ENCODE data around the gene IGFL2. TPM values are rescaled to one million over a fixed set of nuclear protein-coding genes. Genes with fewer than 3 reads are reported as not detected.
"Not testable (repeated sequence)": the region's sequence is repeated elsewhere in the genome, so short reads cannot be mapped to it uniquely, and the experiment has no call there.

IGFL2 gene
- total RNA-seq, 1 donor = not detected

GRCh38 chr19:46191972-46192371 lies 43.9 kb downstream of the IGFL2 start:
- no peaks in the 10 kb centered on the region for H3K9me3 ChIP-seq (ENCODE audit: low read depth, low read length)
- H3K27me3 ChIP-seq (ENCODE audit: insufficient read depth, low read length) = peaks cover 13% of the 10 kb centered on the region
- no peak overlapping the region for H3K4me3 ChIP-seq (ENCODE audit: low read length)
- H3K4me1 ChIP-seq (ENCODE audit: insufficient read depth, low read length) = peaks cover 26% of the 10 kb centered on the region

GRCh38 chr19:46192626-46192991 lies 44.6 kb downstream of the IGFL2 start:
- not testable (repeated sequence) for H3K9me3 ChIP-seq (ENCODE audit: low read depth, low read length); H3K4me3 ChIP-seq (ENCODE audit: low read length)
- Histone ChIP-seq H3K4me1 (ENCODE audit: insufficient read depth, low read length) (peaks cover 26% of the 10 kb centered on the region), H3K27me3 (ENCODE audit: insufficient read depth, low read length) (peaks cover 13% of the 10 kb centered on the region)

- Histone ChIP-seq H3K4me1 (ENCODE audit: insufficient read depth, low read length) (peaks cover 26% of the 10 kb centered on the region), H3K9me3 (ENCODE audit: low read depth, low read length) (no peaks in the 10 kb centered on the region), H3K4me3 (ENCODE audit: low read length) (no peak overlapping the region), H3K27me3 (ENCODE audit: insufficient read depth, low read length) (peaks cover 13% of the 10 kb centered on the region)
Measured at GRCh38 chr19:46192992-46193650, 45.1 kb downstream of the IGFL2 start.

GRCh38 chr19:46193678-46194077 lies 45.6 kb downstream of the IGFL2 start:
- H3K9me3 ChIP-seq (ENCODE audit: low read depth, low read length) = no peaks in the 10 kb centered on the region
- no peak overlapping the region for H3K4me3 ChIP-seq (ENCODE audit: low read length)
- peaks cover 12% of the 10 kb centered on the region for H3K27me3 ChIP-seq (ENCODE audit: insufficient read depth, low read length)
- peaks cover 26% of the 10 kb centered on the region for H3K4me1 ChIP-seq (ENCODE audit: insufficient read depth, low read length)

- Histone ChIP-seq H3K9me3 (ENCODE audit: low read depth, low read length) (no peaks in the 10 kb centered on the region), H3K27me3 (ENCODE audit: insufficient read depth, low read length) (peaks cover 3% of the 10 kb centered on the region), H3K4me1 (ENCODE audit: insufficient read depth, low read length) (peaks cover 26% of the 10 kb centered on the region), H3K4me3 (ENCODE audit: low read length) (no peak overlapping the region)
Measured at GRCh38 chr19:46195104-46195503, 47.1 kb downstream of the IGFL2 start.

GRCh38 chr19:46195919-46196318 lies 47.9 kb downstream of the IGFL2 start:
- not testable (repeated sequence) for H3K27me3 ChIP-seq (ENCODE audit: insufficient read depth, low read length); H3K4me3 ChIP-seq (ENCODE audit: low read length); H3K9me3 ChIP-seq (ENCODE audit: low read depth, low read length)
- peaks cover 26% of the 10 kb centered on the region for H3K4me1 ChIP-seq (ENCODE audit: insufficient read depth, low read length)

GRCh38 chr19:46196410-46197124 lies 48.5 kb downstream of the IGFL2 start:
- H3K4me3 ChIP-seq (ENCODE audit: low read length) = no peak overlapping the region
- H3K27me3 ChIP-seq (ENCODE audit: insufficient read depth, low read length) = no peaks in the 10 kb centered on the region
- H3K9me3 ChIP-seq (ENCODE audit: low read depth, low read length) = no peaks in the 10 kb centered on the region
- H3K4me1 ChIP-seq (ENCODE audit: insufficient read depth, low read length) = peaks cover 26% of the 10 kb centered on the region

- Histone ChIP-seq H3K4me1 (ENCODE audit: insufficient read depth, low read length) (peaks cover 19% of the 10 kb centered on the region), H3K4me3 (ENCODE audit: low read length) (no peak overlapping the region), H3K9me3 (ENCODE audit: low read depth, low read length) (no peaks in the 10 kb centered on the region), H3K27me3 (ENCODE audit: insufficient read depth, low read length) (no peaks in the 10 kb centered on the region)
Measured at GRCh38 chr19:46197314-46198070, 49.5 kb downstream of the IGFL2 start.

GRCh38 chr19:46198756-46199155 lies 50.7 kb downstream of the IGFL2 start:
- Histone ChIP-seq H3K27me3 (ENCODE audit: insufficient read depth, low read length) (no peaks in the 10 kb centered on the region), H3K9me3 (ENCODE audit: low read depth, low read length) (no peaks in the 10 kb centered on the region), H3K4me3 (ENCODE audit: low read length) (no peak overlapping the region), H3K4me1 (ENCODE audit: insufficient read depth, low read length) (peaks cover 8% of the 10 kb centered on the region)

GRCh38 chr19:46201454-46202310 lies 53.6 kb downstream of the IGFL2 start:
- no peaks in the 10 kb centered on the region for H3K4me1 ChIP-seq (ENCODE audit: insufficient read depth, low read length)
- no peaks in the 10 kb centered on the region for H3K27me3 ChIP-seq (ENCODE audit: insufficient read depth, low read length)
- no peaks in the 10 kb centered on the region for H3K9me3 ChIP-seq (ENCODE audit: low read depth, low read length)
- no peak overlapping the region for H3K4me3 ChIP-seq (ENCODE audit: low read length)

- no peaks in the 10 kb centered on the region for H3K9me3 ChIP-seq (ENCODE audit: low read depth, low read length)
- H3K27me3 ChIP-seq (ENCODE audit: insufficient read depth, low read length) = no peaks in the 10 kb centered on the region
- no peak overlapping the region for H3K4me3 ChIP-seq (ENCODE audit: low read length)
- no peaks in the 10 kb centered on the region for H3K4me1 ChIP-seq (ENCODE audit: insufficient read depth, low read length)
Measured at GRCh38 chr19:46202426-46202825, 54.4 kb downstream of the IGFL2 start.

GRCh38 chr19:46202872-46203860 lies 55.1 kb downstream of the IGFL2 start:
- Histone ChIP-seq H3K4me1 (ENCODE audit: insufficient read depth, low read length) (no peaks in the 10 kb centered on the region), H3K4me3 (ENCODE audit: low read length) (no peak overlapping the region), H3K9me3 (ENCODE audit: low read depth, low read length) (no peaks in the 10 kb centered on the region), H3K27me3 (ENCODE audit: insufficient read depth, low read length) (no peaks in the 10 kb centered on the region)

GRCh38 chr19:46204008-46204407 lies 56.0 kb downstream of the IGFL2 start:
- no peak overlapping the region for H3K4me3 ChIP-seq (ENCODE audit: low read length)
- no peaks in the 10 kb centered on the region for H3K9me3 ChIP-seq (ENCODE audit: low read depth, low read length)
- H3K4me1 ChIP-seq (ENCODE audit: insufficient read depth, low read length) = peaks cover under 1% of the 10 kb centered on the region
- H3K27me3 ChIP-seq (ENCODE audit: insufficient read depth, low read length) = no peaks in the 10 kb centered on the region
